Muscle of leg (tissue), 11 donors: ENCODE measurements around the gene USP30. TPM values are rescaled to one million over a fixed set of nuclear protein-coding genes. Genes with fewer than 3 reads are reported as not detected.

Experiments
- DNase-seq: peaks from one replicate; pipeline ENCODE4 v3.0.0; 2013
- H3K27ac ChIP-seq: one replicate; pipeline ENCODE4 v1.5.1; 2013; ENCODE audit warnings: mild to moderate bottlenecking, low read length, control low read depth
- H3K27me3 ChIP-seq: one replicate; pipeline ENCODE4 v1.6.1; 2013; ENCODE audit warnings: low read length; ENCODE audit not compliant: control insufficient read depth, insufficient read depth
- H3K36me3 ChIP-seq: one replicate; pipeline ENCODE4 v1.6.1; 2013; ENCODE audit warnings: low read length; ENCODE audit not compliant: control insufficient read depth, insufficient read depth
- H3K4me1 ChIP-seq: one replicate; pipeline ENCODE4 v1.6.1; 2013; ENCODE audit warnings: low read length; ENCODE audit not compliant: control insufficient read depth, insufficient read depth
- H3K4me3 ChIP-seq: one replicate; pipeline ENCODE4 v1.5.1; 2013; ENCODE audit warnings: low read length, control low read depth
- H3K9me3 ChIP-seq: replicated peaks from 2 replicates; pipeline ENCODE4 v1.6.1; 2013; ENCODE audit warnings: low read depth, low read length; ENCODE audit not compliant: control insufficient read depth
- WGBS: methylation state at CpG from one replicate; pipeline ENCODE4 v1.1.5; 2013; ENCODE audit warnings: missing lambda C conversion rate; ENCODE audit not compliant: insufficient coverage; 5-methylcytosine and 5-hydroxymethylcytosine counted together
- polyA plus RNA-seq, 8 donors: library from polyadenylated mRNA; unstranded; fragments of 120-200 nt; gene quantifications; one replicate each; pipeline versions ENCODE4 v1.2.1 to v1.2.3, GENCODE V29; 2013; ENCODE audit warnings: inconsistent platforms in 1 of 8, low replicate concordance in 1 of 8; ENCODE audit not compliant: insufficient read length in 8 of 8, insufficient read depth in 1 of 8
- total RNA-seq: library from RNA; stranded (reverse); fragments of 120-200 nt; gene quantifications from one replicate; pipeline ENCODE4 v1.2.4, GENCODE V29; 2013

Gene USP30
- total and polyA plus RNA-seq, 9 donors, result 10.1 to 14.8 (median 12.5) TPM

GRCh38 chr12:109069307-109070271, 17.2 kb downstream of the USP30 start:
- WGBS, result 53% methylated on average over 17 of the region's 17 CpGs
- H3K4me3 ChIP-seq, result no peak overlapping the region
- no peaks in the 10 kb centered on the region for H3K9me3 ChIP-seq
- DNase-seq, result peak; percentile 35
- H3K36me3 ChIP-seq, result peaks cover 61% of the 10 kb centered on the region
- no peak overlapping the region for H3K27ac ChIP-seq
- no peaks in the 10 kb centered on the region for H3K27me3 ChIP-seq
- peaks cover 2% of the 10 kb centered on the region for H3K4me1 ChIP-seq

- H3K27me3 ChIP-seq, result no peaks in the 10 kb centered on the region
- H3K4me3 ChIP-seq, result no peak overlapping the region
- H3K27ac ChIP-seq, result no peak overlapping the region
- H3K4me1 ChIP-seq, result no peaks in the 10 kb centered on the region
- peaks cover 34% of the 10 kb centered on the region for H3K36me3 ChIP-seq
- no peaks in the 10 kb centered on the region for H3K9me3 ChIP-seq
- no peak for DNase-seq
These were observed 22.5 kb downstream of the USP30 start for GRCh38 chr12:109074866-109075265.

- Histone ChIP-seq H3K27me3 (no peaks in the 10 kb centered on the region), H3K27ac (no peak overlapping the region), H3K4me1 (no peaks in the 10 kb centered on the region), H3K9me3 (no peaks in the 10 kb centered on the region), H3K36me3 (peaks cover 50% of the 10 kb centered on the region), H3K4me3 (no peak overlapping the region)
- WGBS, result 92% methylated on average over 14 of the region's 14 CpGs
- DNase-seq, result no peak
These were observed 30.4 kb downstream of the USP30 start for GRCh38 chr12:109082751-109083150.

- peaks cover 63% of the 10 kb centered on the region for H3K36me3 ChIP-seq
- no peaks in the 10 kb centered on the region for H3K9me3 ChIP-seq
- DNase-seq, result no peak
- H3K4me3 ChIP-seq, result no peak overlapping the region
- H3K27me3 ChIP-seq, result no peaks in the 10 kb centered on the region
- no CpG with 5 or more reads among the region's 2 CpGs for WGBS
- no peak overlapping the region for H3K27ac ChIP-seq
- H3K4me1 ChIP-seq, result no peaks in the 10 kb centered on the region
These were observed 32.0 kb downstream of the USP30 start for GRCh38 chr12:109084425-109084824.

- DNase-seq, result no peak
- Histone ChIP-seq H3K4me1 (no peaks in the 10 kb centered on the region), H3K27ac (no peak overlapping the region), H3K27me3 (no peaks in the 10 kb centered on the region), H3K36me3 (peaks cover 68% of the 10 kb centered on the region), H3K4me3 (no peak overlapping the region), H3K9me3 (no peaks in the 10 kb centered on the region)
- 91% methylated on average over 11 of the region's 11 CpGs for WGBS
These were observed 33.2 kb downstream of the USP30 start for GRCh38 chr12:109085590-109085989.

GRCh38 chr12:109087250-109087649, 34.9 kb downstream of the USP30 start:
- 73% methylated on average over 5 of the region's 5 CpGs for WGBS
- H3K36me3 ChIP-seq, result peaks cover 73% of the 10 kb centered on the region
- H3K9me3 ChIP-seq, result no peaks in the 10 kb centered on the region
- peaks cover 6% of the 10 kb centered on the region for H3K4me1 ChIP-seq
- H3K27me3 ChIP-seq, result no peaks in the 10 kb centered on the region
- DNase-seq, result no peak
- no peak overlapping the region for H3K4me3 ChIP-seq
- no peak overlapping the region for H3K27ac ChIP-seq

- Histone ChIP-seq H3K27ac (no peak overlapping the region), H3K27me3 (no peaks in the 10 kb centered on the region), H3K4me3 (no peak overlapping the region), H3K9me3 (no peaks in the 10 kb centered on the region), H3K36me3 (peaks cover 59% of the 10 kb centered on the region), H3K4me1 (peaks cover 18% of the 10 kb centered on the region)
- DNase-seq, result no peak
- 77% methylated on average over 6 of the region's 6 CpGs for WGBS
These were observed 36.4 kb downstream of the USP30 start for GRCh38 chr12:109088818-109089217.

GRCh38 chr12:109089683-109090082, 37.3 kb downstream of the USP30 start:
- H3K27ac ChIP-seq, result no peak overlapping the region
- DNase-seq, result no peak
- H3K27me3 ChIP-seq, result no peaks in the 10 kb centered on the region
- H3K4me3 ChIP-seq, result no peak overlapping the region
- peaks cover 18% of the 10 kb centered on the region for H3K4me1 ChIP-seq
- no peaks in the 10 kb centered on the region for H3K9me3 ChIP-seq
- peaks cover 51% of the 10 kb centered on the region for H3K36me3 ChIP-seq
- 99% methylated on average over 4 of the region's 7 CpGs for WGBS

GRCh38 chr12:109092497-109093021, 40.2 kb downstream of the USP30 start:
- H3K4me1 ChIP-seq, result peaks cover 23% of the 10 kb centered on the region
- H3K27ac ChIP-seq, result peak overlapping the region; percentile 83
- peak; percentile 65 for DNase-seq
- H3K36me3 ChIP-seq, result peaks cover 36% of the 10 kb centered on the region
- 24% methylated on average over 6 of the region's 6 CpGs for WGBS
- peak overlapping the region; percentile 58 for H3K4me3 ChIP-seq
- no peaks in the 10 kb centered on the region for H3K9me3 ChIP-seq
- H3K27me3 ChIP-seq, result no peaks in the 10 kb centered on the region

GRCh38 chr12:109093022-109093918, 40.9 kb downstream of the USP30 start, which contains the start of gene ALKBH2:
Gene ALKBH2 (minus strand): TSS chr12:109093472. CDS start chr12:109092786, 686 bp downstream.
- peak within 1 kb of the TSS; percentile 83 for H3K27ac ChIP-seq

More at GRCh38 chr12:109093022-109093918, 40.9 kb downstream of the USP30 start, which contains the start of gene ALKBH2:
- Histone ChIP-seq H3K27me3 (no peaks in the 10 kb centered on the region), H3K4me1 (peaks cover 24% of the 10 kb centered on the region), H3K9me3 (no peaks in the 10 kb centered on the region), H3K4me3 (peak within 1 kb of the TSS; percentile 58), H3K36me3 (peaks cover 33% of the 10 kb centered on the region)
- DNase-seq, result peak; percentile 97
- WGBS, result 4% methylated on average over 38 of the region's 45 CpGs
